Keratinocyte (primary cell): ENCODE data around the gene IRF4. TPM values are rescaled to one million over a fixed set of nuclear protein-coding genes. Genes with fewer than 3 reads are reported as not detected.

Source experiments
- DNase-seq: peaks from one replicate; pipeline ENCODE4 v3.0.0-alpha.2; 2011; ENCODE audit warnings: low read depth, missing footprints, low spot score
- FAIRE-seq: peaks from 2 replicates; lab custom pipeline; 2011; peaks lifted over from hg19 to GRCh38; lab: Jason Lieb, UNC
- H2AFZ ChIP-seq: 2 replicates; pipeline ENCODE4 v1.6.0; 2012; ENCODE audit warnings: low read length, control low read depth, inconsistent platforms; ENCODE audit not compliant: control insufficient read depth
- H3K27ac ChIP-seq: 2 replicates; pipeline ENCODE4 v1.5.1; 2011; ENCODE audit warnings: low read length; ENCODE audit not compliant: control insufficient read depth, insufficient read depth
- H3K27me3 ChIP-seq: 3 replicates; pipeline ENCODE4 v1.6.0; 2011; ENCODE audit warnings: low read length; ENCODE audit not compliant: control insufficient read depth, insufficient read depth; ENCODE audit errors: extremely low read depth
- H3K36me3 ChIP-seq, 2 experiments: 2 replicates in 1 of 2; 3 replicates in 1 of 2; pipeline ENCODE4 v1.5.1; 2011; ENCODE audit warnings: low read length in 2 of 2, mild to moderate bottlenecking in 1 of 2; ENCODE audit not compliant: control insufficient read depth in 2 of 2, insufficient read depth in 2 of 2; ENCODE audit errors: extremely low read depth in 1 of 2
- H3K4me1 ChIP-seq: 3 replicates; pipeline ENCODE4 v1.5.1; 2011; ENCODE audit warnings: low read length; ENCODE audit not compliant: control insufficient read depth, insufficient read depth; ENCODE audit errors: extremely low read depth
- H3K4me2 ChIP-seq: 3 replicates; pipeline ENCODE4 v1.6.0; 2011; ENCODE audit warnings: low read depth, low read length; ENCODE audit not compliant: control insufficient read depth, insufficient read depth; ENCODE audit errors: extremely low read depth
- H3K4me3 ChIP-seq, 3 experiments: fragments of 200-600 bp in 1 of 3; sonication (generic) in 1 of 3; 2 replicates in 2 of 3; 3 replicates in 1 of 3; pipeline ENCODE4 v1.5.1; 2011 to 2016; ENCODE audit warnings: low read length in 3 of 3, mild to moderate bottlenecking in 3 of 3, control low read depth in 2 of 3, inconsistent platforms in 1 of 3, low read depth in 1 of 3, mixed read lengths in 1 of 3, mixed run types in 1 of 3, moderate library complexity in 1 of 3; ENCODE audit not compliant: control insufficient read depth in 2 of 3, insufficient read depth in 2 of 3; ENCODE audit errors: extremely low read depth in 1 of 3
- H3K79me2 ChIP-seq: 2 replicates; pipeline ENCODE4 v1.6.0; 2012; ENCODE audit warnings: low read length; ENCODE audit not compliant: control insufficient read depth, insufficient read depth
- H3K9ac ChIP-seq: 3 replicates; pipeline ENCODE4 v1.6.0; 2011; ENCODE audit warnings: low read length; ENCODE audit not compliant: control insufficient read depth, insufficient read depth; ENCODE audit errors: extremely low read depth
- H3K9me1 ChIP-seq: 3 replicates; pipeline ENCODE4 v1.6.0; 2011; ENCODE audit warnings: low read length; ENCODE audit not compliant: control insufficient read depth, insufficient read depth; ENCODE audit errors: extremely low read depth
- H3K9me3 ChIP-seq: 2 replicates; pipeline ENCODE4 v1.5.1; 2012; ENCODE audit warnings: low read depth, low read length; ENCODE audit not compliant: control insufficient read depth
- H4K20me1 ChIP-seq: 3 replicates; pipeline ENCODE4 v1.6.0; 2011; ENCODE audit warnings: low read length; ENCODE audit not compliant: control insufficient read depth, insufficient read depth; ENCODE audit errors: extremely low read depth
- CTCF ChIP-seq, 3 experiments: IDR thresholded peaks in 1 of 3; conservative IDR thresholded peaks in 1 of 3; optimal IDR thresholded peaks in 1 of 3; 2 replicates in 2 of 3; 3 replicates in 1 of 3; pipeline versions ENCODE3 to v1.5.1; 2011; ENCODE audit warnings: low read length in 3 of 3, mild to moderate bottlenecking in 3 of 3, moderate library complexity in 2 of 3, control low read depth in 1 of 3, inconsistent platforms in 1 of 3; ENCODE audit not compliant: insufficient read depth in 2 of 3; ENCODE audit errors: extremely low read depth in 1 of 3
- EZH2 ChIP-seq: IDR thresholded peaks from one replicate; pipeline ENCODE4 v1.6.1; 2012; ENCODE audit warnings: inconsistent platforms, mild to moderate bottlenecking, low read length, moderate library complexity
- dilution Hi-C: fragments of 300-500 bp; cut with MboI; formaldehyde crosslinking; loops from one replicate; pipeline ENCODE4 v1.7.0; 2020; ENCODE audit warnings: low sequenced_read_pairs; ENCODE audit not compliant: extremely low pct_ligation_motif_present
- polyA plus RNA-seq, 5 experiments: library from polyadenylated mRNA; depleted of rRNA in 3 of 5; stranded (reverse) in 3 of 5; stranded (forward) in 1 of 5; unstranded in 1 of 5; fragments of >200 nt; gene quantifications; 1 replicate in 1 of 5; 2 replicates in 3 of 5; 3 replicates in 1 of 5; pipeline versions ENCODE4 v1.2.1 to v1.2.3, GENCODE V29; 2011 to 2012; ENCODE audit warnings: missing spikeins in 2 of 5, low read depth in 1 of 5, low replicate concordance in 1 of 5

IRF4 gene
- polyA plus RNA-seq, 1 donor (not counting 4 experiments of a cell fraction or from before 2014, with no cell fraction given) = 0.12 TPM

GRCh38 chr6:365835-366234 is 25.7 kb upstream of the IRF4 start:
- Histone ChIP-seq H3K9ac (no peak overlapping the region), H3K79me2 (no peaks in the 10 kb centered on the region), H2AFZ (no peak overlapping the region), H4K20me1 (no peaks in the 10 kb centered on the region), H3K4me1 (no peaks in the 10 kb centered on the region), H3K27ac (no peak overlapping the region), H3K36me3 (no peaks in the 10 kb centered on the region), H3K9me1 (no peaks in the 10 kb centered on the region), H3K9me3 (peaks cover 7% of the 10 kb centered on the region), H3K4me3 (no peak overlapping the region), H3K27me3 (no peaks in the 10 kb centered on the region), H3K4me2 (no peak overlapping the region)
- dilution Hi-C loops = no loop called here
- no peak for TF ChIP-seq CTCF (optimal IDR thresholded peaks at IDR 0.05 in 1 of 3, IDR thresholded peaks at IDR 0.05 in 1 of 3, conservative IDR thresholded peaks at IDR 0.05 in 1 of 3; ENCODE audit: extremely low read depth in 1 of 3, insufficient read depth in 2 of 3, low read length in 3 of 3)
- no peak for TF ChIP-seq EZH2
- FAIRE-seq (no peak), DNase-seq (no peak)

- no peak overlapping the region for H3K4me3 ChIP-seq
- no peaks in the 10 kb centered on the region for H3K9me1 ChIP-seq
- no peaks in the 10 kb centered on the region for H3K4me1 ChIP-seq
- H4K20me1 ChIP-seq = no peaks in the 10 kb centered on the region
- no peak overlapping the region for H3K9ac ChIP-seq
- H3K27ac ChIP-seq = no peak overlapping the region
- H3K36me3 ChIP-seq = no peaks in the 10 kb centered on the region
- dilution Hi-C loops = no loop called here
- FAIRE-seq (no peak), DNase-seq (no peak)
- H2AFZ ChIP-seq = no peak overlapping the region
- no peaks in the 10 kb centered on the region for H3K79me2 ChIP-seq
- peaks cover 5% of the 10 kb centered on the region for H3K9me3 ChIP-seq
- H3K27me3 ChIP-seq = no peaks in the 10 kb centered on the region
- H3K4me2 ChIP-seq = no peak overlapping the region
- TF ChIP-seq EZH2 = no peak
Measured at GRCh38 chr6:366389-367297, 24.9 kb upstream of the IRF4 start.
